Stimulated activated CD4-positive, alpha-beta T cell treated with anti-CD3 and anti-CD28 coated beads, Interleukin-15, amount 100 ng/mL, for 24 hours (primary cell): ENCODE measurements around the gene FOXK2.

Source experiments
- DNase-seq: peaks from one replicate; pipeline ENCODE4 v3.0.0-alpha.2; 2020

FOXK2 gene

DNA sequence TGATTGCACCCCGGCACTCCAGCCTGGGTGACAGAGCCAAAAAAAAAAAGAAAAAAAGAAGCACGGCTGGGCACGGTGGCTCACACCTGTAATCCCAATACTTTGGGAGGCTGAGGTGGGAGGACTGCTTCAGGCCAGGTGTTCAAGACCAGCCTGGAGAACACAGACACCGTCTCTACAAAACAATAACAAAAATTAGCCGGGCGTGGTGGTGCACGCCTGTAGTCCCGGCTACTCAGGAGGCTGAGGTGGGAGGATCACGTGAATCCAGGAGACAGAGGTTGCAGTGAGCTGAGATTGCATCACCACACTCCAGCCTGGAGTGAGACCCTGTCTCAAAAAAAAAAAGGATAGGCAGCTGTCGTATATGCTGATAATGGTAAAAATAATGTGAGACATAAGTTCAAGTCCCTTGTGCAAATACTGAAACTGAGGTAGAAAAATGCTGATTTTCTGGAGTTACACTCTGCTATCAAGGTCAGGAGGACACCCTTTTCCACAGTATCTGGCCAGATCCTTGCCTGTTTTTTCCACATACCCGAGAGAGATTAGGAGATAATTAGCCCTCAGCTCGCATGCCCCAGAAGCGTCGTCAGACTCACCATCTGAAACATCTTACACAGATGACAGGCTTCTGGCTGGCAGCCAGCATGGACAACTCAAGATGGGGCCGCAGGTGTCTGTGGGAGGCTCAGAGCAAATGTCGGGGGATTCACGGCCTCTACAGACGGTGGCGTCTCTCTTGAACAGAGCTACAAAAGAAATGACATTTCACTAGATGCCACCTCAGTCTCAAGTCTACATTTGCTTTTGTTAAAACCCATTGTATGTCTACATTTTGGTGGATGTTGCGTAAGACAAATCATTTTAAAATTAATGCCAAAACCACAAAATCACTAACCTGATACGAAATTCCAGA, 91.9 kb downstream of the FOXK2 start:
- DNase-seq, result no peak

GRCh38 chr17:82613283-82614094, 94.0 kb downstream of the FOXK2 start:
- DNase-seq, result no peak

- DNase-seq, result no peak
These were observed 94.6 kb downstream of the FOXK2 start for GRCh38 chr17:82614095-82614631.

GRCh38 chr17:82615084-82616020, 95.8 kb downstream of the FOXK2 start:
- no peak for DNase-seq

- no peak for DNase-seq
These were observed 96.6 kb downstream of the FOXK2 start for GRCh38 chr17:82616021-82616711.

GRCh38 chr17:82619211-82619610, 99.7 kb downstream of the FOXK2 start:
- no peak for DNase-seq

DNA sequence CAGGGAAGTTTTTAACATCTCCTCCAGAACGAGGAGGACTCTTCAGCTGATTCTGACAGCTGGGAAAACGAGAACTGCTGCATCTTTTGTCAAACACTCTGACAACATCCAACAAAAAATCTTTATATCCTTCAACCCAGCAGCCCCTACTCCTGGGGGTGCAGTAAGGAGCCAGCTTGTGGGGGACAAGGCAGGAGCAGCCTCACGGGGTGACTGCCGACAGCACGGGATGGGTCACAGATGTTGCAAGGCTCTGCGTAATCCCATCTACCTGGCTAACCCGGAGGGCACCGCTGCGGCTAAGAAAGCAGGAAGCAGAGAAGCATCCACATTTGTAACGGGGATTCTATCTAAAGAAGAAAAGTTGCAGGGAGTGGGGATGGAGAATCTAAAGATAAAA, 100.1 kb downstream of the FOXK2 start:
- DNase-seq, result no peak

DNA sequence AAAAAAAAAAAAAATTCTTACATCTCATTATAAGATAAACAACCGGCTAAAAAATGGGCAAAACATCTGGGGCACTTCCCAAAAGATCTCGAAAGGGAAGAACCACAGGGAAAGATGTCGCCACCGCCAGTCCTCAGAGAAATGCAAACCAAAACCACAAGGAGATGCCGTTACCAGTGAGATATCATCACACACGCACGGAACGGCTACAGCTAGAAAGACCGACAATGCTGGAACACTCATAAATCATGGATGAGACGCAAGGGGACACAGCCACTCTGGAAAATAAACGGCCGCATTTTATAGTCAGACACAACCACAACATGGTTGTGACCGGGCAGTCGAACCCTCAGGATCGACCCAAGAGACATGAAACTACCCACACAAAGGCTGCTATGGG, 104.2 kb downstream of the FOXK2 start:
- DNase-seq, result no peak

GRCh38 chr17:82627405-82627804, 107.9 kb downstream of the FOXK2 start:
- DNase-seq, result no peak

DNA sequence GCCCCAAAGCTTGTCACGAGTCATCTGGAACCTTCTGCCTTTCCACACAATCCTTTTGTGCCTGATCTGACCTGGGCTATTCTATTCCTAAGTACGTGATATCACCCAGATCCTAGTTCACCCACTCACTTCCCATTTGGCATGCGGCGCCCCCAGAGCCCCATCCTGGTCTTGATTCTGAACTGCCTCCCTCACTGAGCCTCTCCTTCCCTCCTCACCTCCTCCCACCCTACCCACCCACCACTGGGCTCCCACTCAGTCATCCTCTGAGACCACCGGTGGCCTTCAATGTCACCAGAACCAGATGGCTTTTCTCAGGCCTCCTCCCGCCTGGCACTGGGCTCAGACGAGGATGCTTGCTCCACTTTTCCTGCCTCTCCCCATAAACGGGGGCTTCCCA, 110.2 kb downstream of the FOXK2 start:
- no peak for DNase-seq

DNA sequence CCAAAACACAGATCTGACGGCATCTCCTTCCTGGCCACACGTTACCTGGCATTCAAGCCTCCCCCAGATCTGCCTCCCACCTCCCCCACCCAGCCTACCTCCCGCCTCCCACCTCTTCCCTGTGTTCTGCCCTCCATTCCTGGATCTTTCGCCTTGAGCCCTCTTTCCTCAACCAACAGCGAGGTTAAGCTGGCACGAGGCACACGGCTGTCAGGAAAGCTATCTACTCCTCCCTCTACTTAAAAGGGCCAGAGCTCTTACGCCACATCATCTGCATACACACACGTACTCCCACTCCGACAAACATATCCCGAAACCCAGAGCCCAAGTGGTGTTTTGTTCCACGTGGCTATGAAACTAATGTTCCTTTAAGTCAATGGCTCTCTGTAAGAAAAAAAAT, 110.7 kb downstream of the FOXK2 start:
- no peak for DNase-seq

GRCh38 chr17:82631544-82631943, 112.0 kb downstream of the FOXK2 start:
- no peak for DNase-seq

DNA sequence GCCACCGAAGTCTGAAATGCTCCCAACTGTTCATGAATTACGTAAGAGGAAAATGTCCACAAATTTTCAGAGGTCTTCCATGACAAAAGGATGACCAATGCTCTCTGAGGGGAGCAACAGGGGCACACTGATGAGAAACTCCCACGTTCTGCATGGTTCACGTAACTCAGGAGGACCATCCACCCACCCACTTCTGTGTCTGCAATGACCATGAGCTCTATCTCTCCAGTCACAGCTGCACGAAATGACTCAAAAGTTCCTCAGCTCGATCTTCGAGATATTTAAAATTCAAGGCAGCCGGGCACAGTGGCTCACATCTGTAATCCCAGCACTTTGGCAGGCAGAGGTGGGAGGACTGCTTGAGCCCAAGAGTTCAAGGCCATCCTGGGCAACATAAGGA, 112.9 kb downstream of the FOXK2 start:
- no peak for DNase-seq

- no peak for DNase-seq
These were observed 113.8 kb downstream of the FOXK2 start for GRCh38 chr17:82633343-82633742.

DNA sequence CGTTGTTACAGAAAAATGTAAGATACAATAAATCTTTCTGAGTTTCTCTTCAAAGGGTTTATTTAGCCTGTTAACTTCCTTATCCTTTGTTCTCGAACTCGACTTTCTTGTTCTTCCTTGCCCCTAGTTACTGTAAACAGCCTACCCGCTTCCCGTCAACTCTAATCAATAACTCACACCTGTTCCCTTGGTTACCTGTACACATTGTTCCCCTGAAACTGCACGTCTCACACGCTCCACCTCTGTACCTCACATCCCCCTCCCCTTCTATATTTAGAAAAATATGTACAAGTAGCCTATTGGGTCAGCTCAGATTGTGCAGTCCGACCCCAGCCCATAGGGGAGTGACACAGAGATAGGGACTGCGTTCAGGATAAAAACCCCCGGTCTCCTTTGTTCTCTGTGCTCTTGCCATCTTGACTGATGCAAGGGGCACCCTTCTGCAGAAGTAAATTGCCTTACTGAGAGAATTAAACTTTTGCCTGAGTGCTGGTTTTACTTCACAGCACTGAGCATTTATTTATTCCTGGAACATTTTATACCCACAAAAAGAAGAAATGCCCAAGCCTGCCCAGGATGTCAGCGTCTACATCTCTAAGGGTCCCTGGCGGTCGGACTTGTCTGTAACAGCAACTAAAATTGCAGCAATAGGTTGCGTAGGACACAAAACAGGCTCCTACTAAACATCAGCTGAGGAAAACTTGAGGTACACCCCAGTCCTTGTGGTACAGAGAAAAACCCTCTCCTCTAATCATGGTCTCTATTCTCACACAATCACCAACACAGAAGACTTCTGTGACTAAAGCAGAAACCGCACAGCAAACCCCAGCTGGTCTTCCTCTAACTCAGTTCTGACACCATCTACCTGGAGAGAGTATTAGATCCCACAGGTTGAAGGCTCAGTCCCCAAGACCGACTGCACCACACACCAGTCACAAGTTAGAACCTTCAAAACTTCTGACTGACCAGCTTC, 117.4 kb downstream of the FOXK2 start:
- no peak for DNase-seq

- DNase-seq, result no peak
These were observed 118.7 kb downstream of the FOXK2 start for GRCh38 chr17:82638183-82638773.

- DNase-seq, result no peak
These were observed 120.1 kb downstream of the FOXK2 start for GRCh38 chr17:82639628-82640027.

GRCh38 chr17:82640036-82640435, 120.5 kb downstream of the FOXK2 start:
- no peak for DNase-seq

GRCh38 chr17:82642022-82642421, 122.5 kb downstream of the FOXK2 start:
- no peak for DNase-seq

DNA sequence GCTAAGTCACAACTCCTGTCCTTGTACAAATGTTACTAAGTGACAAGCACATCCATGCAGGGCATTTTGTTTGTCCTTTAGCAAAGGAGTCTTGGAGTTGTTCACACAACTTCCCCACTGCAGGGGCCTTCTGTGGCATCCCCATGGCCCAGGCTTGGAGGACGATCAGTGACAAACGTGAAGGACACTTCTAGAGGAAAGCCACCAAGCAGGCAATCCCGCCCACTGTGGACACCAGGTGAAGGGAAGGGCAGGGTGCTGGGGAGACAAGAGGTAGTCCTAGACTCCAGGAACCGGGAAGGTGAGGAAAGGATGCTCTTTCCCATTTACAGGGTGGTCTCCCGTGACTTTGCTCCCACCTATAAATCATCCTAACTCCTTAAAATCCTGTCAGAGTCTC, 124.6 kb downstream of the FOXK2 start:
- no peak for DNase-seq
